ENCODE results near the gene TCF12.

TCF12 gene

DNA sequence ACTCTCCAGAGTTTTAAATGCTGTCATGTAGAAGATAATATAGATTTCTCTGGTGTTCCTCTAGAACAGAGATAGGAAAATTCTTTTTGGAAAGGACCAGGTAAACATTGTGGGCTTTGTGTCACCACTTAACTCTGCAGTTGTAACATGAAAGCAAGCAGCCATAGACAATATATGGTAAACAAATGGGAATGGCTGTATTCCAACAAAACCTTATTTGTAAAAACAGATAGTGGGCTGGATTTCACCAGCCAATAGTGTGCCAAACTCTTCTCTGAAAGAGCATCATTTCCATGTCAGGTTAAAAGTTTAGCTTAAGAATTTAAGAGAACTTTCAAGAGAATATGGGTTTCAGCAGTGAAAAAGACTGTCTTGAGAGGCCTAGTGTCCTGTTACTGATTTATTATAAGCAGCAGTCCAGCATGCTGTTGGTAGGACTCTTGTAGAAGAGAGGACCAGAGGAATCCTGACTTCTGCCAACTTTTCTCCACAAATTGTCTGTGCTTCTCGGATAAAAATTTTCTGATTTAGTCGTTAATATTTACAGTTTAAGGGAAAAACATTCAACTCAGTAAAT, 107.7 kb downstream of the TCF12 start:
- FAIRE-seq: no peak

DNA sequence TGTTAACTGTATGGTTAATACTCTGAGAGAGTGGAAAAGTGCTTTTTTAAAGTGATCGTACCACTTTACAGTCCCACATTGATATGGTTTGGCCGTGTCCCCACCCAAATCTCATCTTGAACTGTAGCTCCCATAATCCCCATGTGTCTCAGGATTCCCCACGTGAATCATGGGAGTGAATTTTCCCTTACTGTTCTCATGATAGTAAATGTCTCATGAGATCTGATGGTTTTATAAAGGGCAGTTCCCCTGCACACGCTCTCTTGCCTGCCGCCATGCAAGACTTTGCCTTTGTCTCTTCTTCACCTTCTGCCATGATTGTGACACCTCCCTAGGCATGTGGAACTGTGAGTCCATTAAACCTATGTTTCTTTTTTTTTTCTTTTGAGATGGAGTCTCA, 109.2 kb downstream of the TCF12 start:
- no peak for FAIRE-seq

DNA sequence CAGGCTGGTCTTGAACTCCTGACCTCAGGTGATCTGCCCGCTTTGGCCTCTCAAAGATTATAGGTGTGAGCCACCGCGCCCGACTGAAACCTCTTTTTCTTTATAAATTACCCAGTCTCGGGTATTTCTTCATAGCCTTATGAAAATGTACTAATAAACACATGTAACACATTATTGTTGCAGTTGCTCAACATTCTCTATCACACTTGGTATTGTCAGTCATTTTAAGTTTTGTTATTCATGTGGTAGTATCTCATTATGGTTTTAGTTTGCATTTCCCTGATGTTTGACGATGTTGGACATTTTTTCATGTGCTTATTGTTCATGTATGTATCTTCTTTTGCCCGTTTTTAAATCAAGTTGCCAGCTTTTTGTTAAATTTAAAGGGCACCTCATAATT, 109.7 kb downstream of the TCF12 start:
- no peak for FAIRE-seq

DNA sequence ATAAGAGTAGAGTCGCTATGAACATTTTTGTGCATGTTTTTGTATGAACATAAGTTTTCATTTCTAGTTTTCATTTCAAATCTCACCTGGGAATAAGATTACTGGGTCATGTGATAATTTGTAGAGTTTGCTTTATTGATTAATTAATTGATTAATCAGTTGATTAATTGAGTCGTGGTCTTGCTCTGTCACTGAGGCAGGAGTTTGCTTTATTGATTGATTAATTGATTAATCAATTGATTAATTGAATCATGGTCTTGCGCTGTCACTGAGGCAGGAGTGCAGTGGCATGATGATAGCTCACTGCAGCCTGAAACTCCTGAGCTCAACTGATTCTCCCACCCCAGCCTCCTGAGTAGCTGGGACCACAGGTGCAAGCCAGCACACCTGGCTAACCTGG, 111.6 kb downstream of the TCF12 start:
- no peak for FAIRE-seq

DNA sequence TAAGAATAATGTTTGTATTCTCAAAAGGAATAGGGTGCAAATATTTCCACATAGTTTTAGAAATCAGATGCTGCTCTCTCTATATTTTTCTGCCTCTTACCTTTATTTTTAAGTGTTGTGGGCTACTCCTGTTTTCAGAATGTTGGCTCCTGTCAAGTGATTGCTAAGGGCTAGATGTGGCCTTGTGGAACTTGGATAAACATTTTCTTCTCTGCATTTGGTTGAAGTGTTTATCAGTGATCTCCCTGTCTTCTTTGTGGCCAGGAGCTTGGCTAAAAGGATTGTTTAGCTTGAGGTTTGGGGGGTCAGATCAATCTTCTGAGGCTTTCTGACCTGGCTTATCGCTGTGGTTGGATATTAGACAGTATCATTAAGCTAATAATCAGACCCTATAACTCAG, 112.6 kb downstream of the TCF12 start:
- no peak for FAIRE-seq

DNA sequence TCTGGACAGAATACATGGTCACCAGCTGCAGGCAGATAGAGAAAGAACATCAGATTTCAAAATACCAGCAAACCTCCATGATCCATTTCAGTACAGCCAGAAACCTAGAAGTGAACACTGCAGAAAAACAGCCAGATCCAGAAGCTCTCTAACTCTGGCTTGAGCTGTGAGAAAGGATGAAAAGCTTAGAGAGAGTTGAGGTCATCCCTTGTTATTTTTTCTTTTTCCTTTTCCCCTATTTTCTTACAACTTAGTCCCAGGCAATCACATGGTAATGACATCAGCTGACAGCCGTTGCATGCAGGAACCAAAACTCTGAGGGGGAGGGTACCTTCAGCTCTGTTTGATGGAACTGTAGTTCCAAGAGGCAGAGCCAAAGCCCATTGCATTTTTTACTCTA, 113.2 kb downstream of the TCF12 start:
- no peak for FAIRE-seq

DNA sequence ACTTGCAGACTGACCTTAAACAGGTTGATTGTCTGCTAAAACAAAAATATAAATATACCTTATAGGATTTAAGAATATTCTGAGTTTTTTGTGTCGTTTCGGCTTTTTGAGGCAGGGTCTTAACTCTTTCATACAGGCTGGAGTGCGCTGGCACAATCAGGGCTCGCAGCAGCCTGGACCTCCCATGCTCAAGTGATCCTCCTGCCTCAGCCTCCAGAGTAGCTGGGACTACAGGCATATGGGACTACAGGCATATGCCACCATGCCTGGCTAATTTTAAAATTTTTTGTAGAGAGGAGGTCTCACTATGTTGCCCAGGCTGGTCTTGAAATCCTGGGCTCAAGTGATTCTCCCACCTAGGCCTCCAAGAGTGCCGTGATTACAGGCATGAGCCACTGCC, 113.9 kb downstream of the TCF12 start:
- FAIRE-seq: no peak

DNA sequence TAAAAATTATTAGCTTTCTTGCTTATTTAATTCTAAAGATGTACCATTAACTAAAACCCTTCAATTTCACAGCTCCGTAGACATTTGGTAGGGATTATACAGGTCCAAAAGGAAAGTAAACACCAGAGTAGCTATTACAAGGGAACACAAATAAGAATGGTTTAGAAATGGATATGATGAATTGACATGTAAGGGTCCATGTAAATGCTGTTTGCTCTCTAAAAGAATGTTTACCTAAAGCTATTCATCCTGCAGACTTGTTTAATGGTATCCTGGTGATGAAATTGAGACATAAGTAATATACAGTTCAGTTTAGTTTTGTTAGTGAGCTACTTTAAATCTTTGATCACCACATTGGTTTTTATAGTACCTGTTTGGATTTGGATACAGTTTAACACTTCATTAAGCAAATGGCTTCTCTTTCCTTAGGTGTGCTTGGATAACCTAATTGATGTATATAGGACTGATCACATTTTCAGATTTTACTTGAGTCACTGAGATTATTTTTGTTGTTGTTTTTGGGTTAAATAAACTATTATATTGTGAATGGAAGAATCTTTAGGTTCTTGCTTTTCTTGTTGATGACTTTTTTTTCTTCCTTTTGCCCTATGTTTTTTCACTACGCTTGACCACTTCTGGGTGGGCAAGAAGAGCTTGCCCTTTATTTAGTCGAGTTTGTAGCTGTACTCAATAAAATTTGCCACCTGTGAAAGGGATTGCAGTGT, 115.4 kb downstream of the TCF12 start:
- FAIRE-seq: peak; percentile 71

DNA sequence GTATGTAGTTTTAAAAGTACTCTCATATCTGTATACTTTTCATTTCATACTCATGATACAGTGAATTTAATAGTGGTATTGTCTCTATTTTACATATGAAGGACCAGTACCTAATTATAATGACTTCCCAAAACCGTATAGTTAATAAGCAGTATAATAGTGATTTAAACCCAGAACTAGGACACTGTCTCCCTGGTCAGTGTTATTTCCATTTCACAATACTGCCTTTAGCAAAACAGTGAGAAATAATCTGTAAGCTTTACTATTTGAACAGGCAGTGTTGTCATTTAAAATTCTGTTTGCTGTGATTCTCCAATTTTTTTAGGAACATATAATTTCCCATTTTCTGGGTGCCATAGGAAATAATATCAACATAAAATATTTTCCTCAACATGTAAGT, 116.2 kb downstream of the TCF12 start:
- no peak for FAIRE-seq

DNA sequence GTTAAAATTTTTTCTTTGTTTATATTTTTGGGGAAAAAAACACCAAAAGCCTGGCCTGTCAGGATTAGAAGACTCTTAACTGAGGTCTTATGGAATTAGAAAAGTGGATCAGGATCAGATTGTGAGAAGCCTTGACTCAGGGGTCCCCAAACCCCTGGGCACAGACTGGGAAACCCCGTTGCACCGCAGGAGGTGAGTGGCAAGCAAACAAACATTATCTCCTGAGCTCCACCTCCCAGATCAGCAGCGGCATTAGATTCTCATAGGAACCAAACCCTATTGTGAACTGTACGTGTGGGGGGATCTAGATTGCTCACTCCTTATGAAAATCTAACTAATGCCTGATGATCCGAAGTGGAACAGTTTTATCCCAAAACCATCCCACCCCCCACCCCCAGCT, 117.2 kb downstream of the TCF12 start:
- FAIRE-seq: no peak

DNA sequence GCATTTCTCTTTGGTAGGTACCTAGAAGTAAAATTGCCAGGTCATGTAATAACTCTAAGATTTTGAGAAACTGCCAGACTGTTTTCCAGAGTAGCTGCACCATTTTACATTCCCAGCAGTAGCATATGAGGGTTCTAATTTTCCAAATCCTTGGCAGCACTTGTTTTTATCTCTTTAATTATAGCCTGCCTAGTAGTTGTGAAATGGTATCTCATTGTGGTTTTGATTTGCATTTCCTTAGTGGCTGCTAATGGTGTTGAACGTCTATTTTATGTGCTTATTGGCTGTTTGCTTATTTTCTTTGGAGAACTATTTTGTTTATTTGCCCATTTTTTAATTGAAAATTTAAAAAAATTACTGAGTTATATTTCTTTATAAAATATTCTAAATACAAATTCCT, 117.9 kb downstream of the TCF12 start:
- no peak for FAIRE-seq

DNA sequence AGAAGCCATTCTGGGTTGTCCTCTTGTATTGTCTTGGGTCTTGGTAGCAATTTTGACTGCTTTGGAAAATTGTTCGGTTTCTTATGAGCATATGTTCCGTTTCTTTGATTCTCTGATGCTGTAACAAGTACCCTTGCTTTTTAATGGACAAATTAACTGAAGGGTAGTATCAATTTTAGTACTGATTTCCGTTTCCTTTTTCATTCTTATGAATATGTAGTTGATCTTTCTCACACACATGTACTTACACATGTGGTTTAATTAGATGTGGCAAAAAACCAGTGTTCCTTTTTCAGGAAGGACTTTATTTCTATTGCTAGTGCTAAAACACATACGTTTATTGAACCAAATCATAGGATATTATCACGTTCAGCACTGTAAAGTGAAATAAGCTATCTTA, 119.1 kb downstream of the TCF12 start:
- FAIRE-seq: no peak

DNA sequence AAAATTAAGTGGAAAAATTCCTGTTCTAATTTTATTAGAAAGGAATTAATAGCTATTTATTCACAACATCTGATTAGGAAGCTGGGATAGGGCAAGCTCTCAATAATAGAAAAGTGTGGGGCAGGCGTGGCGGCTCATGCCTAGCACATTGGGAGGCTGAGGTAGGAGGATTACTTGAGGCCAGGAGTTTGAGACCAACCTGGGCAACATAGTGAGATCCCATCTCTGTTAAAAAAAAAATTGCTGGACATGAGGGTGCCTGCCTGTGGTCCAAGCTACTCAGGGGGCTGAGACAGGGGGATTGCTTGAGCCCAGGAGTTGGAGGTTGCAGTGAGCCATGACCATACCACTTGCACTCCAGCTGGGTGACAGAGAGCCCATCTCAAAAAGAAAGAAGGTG, 119.6 kb downstream of the TCF12 start:
- FAIRE-seq: no peak

DNA sequence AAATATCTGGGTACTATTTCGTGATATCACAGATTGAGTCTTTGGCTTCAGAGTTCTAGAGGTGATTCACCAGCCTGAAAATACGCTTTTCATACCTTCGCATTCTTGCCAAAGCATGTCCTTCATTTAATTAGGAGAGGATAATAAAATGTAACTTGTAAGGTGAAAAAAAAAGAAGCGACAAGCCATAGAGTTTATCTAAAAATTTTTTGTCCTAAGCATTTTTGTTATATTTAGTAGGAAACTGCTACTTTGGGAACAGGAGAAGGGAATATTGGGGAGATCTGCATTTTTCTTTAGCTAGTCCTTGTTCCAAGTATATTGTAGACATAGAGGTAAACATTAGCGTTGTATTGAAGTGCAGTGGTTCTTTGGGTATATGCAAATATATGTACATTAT, 120.1 kb downstream of the TCF12 start:
- FAIRE-seq: no peak

DNA sequence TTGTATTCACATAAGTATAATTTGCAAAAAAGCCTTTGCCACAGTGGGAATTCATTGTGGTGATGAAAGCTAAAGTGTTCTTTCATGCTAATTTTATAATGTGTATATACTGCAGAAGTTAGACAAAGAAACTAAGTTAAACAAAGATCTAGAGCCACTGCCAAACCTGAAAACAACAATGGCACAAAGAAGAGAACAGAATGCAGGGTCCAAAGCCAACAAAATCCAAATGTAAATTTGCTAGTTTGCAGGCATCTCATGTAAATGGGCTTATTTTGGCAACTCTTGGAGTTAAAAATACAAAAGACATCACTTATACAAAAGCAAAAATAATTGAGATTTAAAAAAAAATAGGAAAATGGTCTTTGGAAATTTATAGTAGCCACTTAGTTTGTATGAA, 123.0 kb downstream of the TCF12 start:
- FAIRE-seq: no peak

DNA sequence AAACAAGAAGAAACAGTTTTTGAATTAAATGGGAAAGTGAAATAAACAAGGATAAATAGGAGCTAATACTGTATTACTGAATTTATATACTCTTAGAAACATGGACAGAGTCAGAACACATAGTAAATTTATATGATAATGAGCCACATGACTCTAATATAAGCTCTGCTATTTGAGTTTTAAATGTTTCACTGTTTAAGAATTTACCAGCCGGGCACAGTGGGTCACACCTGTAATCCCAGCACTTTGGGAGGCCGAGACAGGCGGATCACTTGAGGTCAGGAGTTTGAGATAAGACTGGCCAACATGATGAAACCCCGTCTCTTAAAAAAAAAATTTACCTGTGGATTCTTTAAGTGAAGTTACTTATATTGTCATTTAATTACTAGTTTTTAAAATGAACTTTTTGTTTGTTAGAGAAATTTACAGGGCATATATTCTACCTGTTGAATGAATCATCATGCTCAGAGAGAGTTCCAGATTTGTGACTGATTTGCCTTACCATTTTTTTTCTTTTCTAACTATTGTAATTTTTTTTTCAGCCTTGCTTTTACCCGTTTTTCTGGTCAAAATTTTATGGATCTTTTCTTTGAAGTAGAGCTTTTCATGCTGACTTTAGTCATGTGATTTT, 125.7 kb downstream of the TCF12 start:
- no peak for FAIRE-seq

DNA sequence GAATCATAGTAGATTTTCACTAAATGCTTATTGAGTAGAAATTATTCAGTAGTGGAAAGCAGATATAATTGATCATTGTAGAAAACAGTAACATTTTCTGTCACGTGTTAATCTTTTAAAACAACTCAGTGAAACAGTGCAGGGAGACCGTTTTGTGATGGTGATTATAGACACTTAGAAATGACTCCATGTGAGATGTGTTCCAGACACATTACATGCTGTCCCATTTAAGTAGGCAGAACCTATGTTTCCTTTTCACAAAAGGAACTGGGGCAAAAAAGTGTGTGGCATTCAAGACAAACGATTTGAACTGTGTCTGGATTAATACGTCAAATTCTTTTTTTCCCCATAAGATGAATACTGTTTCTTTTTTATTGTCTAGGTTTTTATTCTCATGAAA, 126.5 kb downstream of the TCF12 start:
- FAIRE-seq: no peak

DNA sequence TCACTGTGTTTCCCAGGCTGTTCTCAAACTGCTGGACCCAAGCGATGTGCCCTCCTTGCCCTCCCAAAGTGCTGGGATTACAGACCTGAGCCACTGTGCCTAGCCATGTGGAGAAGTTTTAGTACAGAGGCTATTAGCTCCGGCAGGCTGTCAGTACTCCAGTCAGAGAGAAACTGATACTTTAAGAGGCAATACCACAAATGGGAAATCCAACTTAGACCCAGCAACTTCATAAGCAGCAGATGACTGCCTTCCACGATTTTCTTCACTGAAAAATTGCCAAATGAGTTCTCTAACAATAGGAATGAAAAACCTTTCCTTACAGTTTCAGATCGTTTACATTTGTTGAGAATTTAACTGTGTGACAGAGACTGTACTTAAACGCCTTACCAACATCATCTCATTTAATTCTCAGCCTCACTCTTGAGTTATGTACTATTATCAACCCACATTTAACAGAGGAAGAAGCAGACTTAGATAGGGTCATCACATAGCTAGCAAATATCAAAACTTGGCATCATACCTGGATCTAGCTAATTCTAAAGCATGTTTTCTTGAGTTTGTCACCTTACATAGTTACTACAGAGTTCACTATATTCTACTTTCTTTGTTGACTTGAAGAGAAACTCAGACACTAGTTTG, 127.4 kb downstream of the TCF12 start:
- FAIRE-seq: no peak

DNA sequence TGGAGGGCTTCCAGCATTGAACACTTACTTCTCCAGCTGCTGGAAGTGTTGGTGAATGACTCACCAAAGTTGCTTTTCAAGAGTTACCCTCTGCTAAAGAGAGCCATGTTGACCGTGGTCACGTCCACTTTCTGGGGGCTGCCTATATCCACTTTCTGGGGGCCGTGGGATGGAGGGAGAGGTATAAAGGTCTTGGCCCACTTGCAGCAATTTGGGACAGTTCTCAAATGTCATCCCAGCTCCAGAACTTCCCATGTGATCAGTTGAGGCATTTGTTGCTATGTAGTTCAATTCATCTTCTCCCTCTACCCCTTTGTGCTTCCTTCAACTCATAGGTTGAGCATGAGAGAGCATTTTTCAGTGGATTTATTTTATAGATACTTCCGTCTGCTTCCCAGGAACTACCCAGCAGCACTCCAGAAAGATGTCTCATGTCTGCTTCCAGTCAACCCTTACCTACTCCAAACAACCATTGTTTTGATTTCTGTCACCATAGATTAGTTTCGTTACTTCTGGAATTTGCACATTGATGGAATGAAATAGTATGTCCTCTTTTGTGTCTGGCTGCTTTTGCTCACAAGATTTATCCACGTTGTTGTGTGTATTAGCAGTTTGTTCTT, 130.6 kb downstream of the TCF12 start:
- FAIRE-seq: no peak

DNA sequence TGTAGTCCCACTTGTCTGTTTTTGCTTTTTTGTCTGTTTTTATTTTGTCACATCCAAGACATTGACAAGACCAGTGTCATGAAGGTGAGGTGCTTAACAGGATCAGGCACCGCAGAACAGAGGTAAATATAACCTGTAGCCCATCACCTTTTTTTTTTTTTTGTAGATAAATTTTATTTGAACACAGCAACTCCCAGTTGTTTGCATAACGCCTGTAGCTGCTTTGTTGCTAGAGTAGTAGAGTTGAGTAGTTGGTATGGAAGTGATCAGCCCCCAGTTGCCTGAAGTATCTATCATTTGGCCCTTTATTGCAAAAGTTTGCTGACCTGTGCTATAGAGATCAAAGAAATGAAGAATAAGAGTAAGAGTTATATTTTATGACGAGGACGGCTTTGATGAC, 135.0 kb downstream of the TCF12 start:
- FAIRE-seq: no peak

DNA sequence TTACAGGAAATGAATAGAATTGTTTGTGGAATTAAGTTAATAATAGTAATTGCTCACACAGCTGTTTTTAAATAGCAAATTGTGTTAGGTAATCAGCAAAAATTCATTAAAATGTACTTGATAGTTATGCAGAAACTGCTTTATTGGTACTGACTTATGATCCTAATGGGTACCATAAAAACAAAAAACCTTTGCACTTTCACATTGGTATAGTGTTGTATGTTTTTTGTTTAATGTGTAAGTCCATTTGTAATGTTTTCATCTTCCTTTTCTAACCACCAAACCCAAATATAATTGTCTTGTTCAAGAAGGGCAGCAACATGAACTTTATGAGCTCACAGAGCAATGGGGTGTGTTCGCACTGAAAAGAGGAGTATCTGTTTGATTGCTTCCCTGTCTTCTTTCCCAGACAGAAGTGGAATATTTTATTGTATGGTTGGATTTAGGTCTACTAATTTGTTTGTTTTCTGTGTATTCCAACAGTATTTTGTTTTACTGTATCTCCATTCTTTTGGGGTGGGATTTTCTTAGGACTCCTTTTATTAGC, 135.8 kb downstream of the TCF12 start:
- no peak for FAIRE-seq

DNA sequence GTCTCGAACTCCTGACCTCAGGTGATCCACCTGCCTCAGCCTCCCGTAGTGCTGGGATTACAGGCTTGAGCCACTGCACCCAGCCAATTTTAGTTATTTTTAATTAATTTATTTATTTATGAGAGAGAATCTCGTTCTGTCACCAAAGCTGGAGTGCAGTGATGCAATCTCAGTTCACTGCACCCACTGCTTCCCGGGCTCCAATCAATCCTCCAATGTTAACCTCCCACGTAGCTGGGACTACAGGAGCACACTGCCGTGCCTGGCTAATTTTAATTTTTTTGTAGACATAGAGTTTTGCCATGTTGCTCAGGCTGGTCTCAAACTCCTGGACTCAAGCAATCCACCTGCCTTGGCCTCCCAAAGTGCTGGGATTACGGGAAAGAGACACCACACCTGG, 137.9 kb downstream of the TCF12 start:
- no peak for FAIRE-seq

DNA sequence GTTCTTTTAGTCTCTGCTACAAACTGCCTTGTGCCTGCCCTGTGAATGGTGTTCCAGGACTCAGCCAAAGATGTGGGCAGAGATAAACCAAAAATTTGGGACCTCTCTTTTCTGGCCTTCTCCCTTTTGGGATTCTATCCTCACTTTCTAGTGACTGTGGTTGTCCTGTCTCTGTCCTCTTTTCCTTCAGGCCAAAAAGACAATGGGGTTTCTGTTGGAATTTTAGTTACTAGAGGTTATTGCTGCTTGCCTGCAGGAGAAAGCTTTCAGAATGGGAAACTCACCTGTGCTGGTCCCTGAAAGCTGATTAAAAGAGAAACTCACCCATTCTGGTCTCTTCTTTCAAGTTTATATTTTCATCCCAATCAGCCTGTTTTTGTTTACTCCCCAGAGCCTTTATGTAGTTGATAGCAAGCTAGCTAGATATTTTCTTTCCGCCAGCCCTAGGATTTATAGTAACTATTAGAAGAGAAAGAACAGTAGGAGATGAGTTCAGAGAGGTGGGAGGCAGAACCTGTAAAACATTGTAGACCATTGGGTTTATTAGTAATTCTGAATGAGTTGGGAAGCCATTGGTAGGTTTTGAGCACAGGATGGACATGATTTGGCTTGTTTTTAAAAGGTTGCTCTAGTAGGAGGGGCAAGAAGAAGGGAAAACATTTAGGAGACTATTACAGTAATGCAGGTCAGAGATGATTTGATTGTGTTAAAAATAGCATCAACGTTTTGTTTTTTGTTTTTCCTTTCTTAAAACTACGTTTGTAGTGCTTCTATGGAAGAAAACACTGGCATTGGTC, 138.9 kb downstream of the TCF12 start:
- FAIRE-seq: no peak
